Gastrocnemius medialis (tissue), 4 donors: ENCODE measurements around the gene BCAP31. TPM values are rescaled to one million over a fixed set of nuclear protein-coding genes. Genes with fewer than 3 reads are reported as not detected.
"Not testable (repeated sequence)": the region's sequence is repeated elsewhere in the genome, so short reads cannot be mapped to it uniquely, and the experiment has no call there.

Experiments
- ATAC-seq, 2 donors: fragments of 150-250 bp; one replicate each; pipeline ENCODE4 v1.9.1; 2016
- DNase-seq, 2 donors: peaks; one replicate each; pipeline ENCODE4 v3.0.0-alpha.2; 2019
- H3K27ac ChIP-seq, 4 donors: fragments of 200-600 bp; sonication (generic); 1 replicate in 1 of 4; 2 replicates in 3 of 4; pipeline ENCODE4 v1.5.1; 2016 to 2018; ENCODE audit warnings: mild to moderate bottlenecking in 2 of 4, moderate library complexity in 1 of 4
- H3K27me3 ChIP-seq, 3 donors: fragments of 200-600 bp; sonication (generic) in 2 of 3; 1 replicate in 1 of 3; 2 replicates in 2 of 3; pipeline versions ENCODE4 v1.5.1 to v1.6.0; 2016 to 2019; ENCODE audit warnings: mild to moderate bottlenecking in 1 of 3, moderate library complexity in 1 of 3
- H3K36me3 ChIP-seq, 2 donors: fragments of 200-600 bp; sonication (generic) in 1 of 2; one replicate each; pipeline ENCODE4 v1.5.1; 2017 to 2018
- H3K4me1 ChIP-seq, 2 donors: fragments of 200-600 bp; sonication (generic) in 1 of 2; one replicate each; pipeline ENCODE4 v1.5.1; 2016 to 2017; ENCODE audit warnings: mild to moderate bottlenecking in 2 of 2
- H3K4me3 ChIP-seq, 4 donors: fragments of 200-600 bp; sonication (generic) in 3 of 4; 1 replicate in 1 of 4; 2 replicates in 3 of 4; pipeline ENCODE4 v1.5.1; 2016 to 2019; ENCODE audit warnings: mild to moderate bottlenecking in 2 of 4
- H3K9me3 ChIP-seq, 3 donors: fragments of 200-600 bp; sonication (generic) in 2 of 3; 1 replicate in 1 of 3; 2 replicates in 2 of 3; pipeline ENCODE4 v1.5.1; 2016 to 2019
- CTCF ChIP-seq, 5 experiments: fragments of 450-650 bp in 3 of 5; fragments of 200-600 bp in 2 of 5; sonication (generic) in 2 of 5; IDR thresholded peaks in 4 of 5; conservative IDR thresholded peaks in 1 of 5; 1 replicate in 4 of 5; 2 replicates in 1 of 5; pipeline ENCODE4 v1.5.1; 2016 to 2019; ENCODE audit warnings: antibody characterized with exemption in 5 of 5, mild to moderate bottlenecking in 3 of 5, moderate library complexity in 3 of 5
- POLR2A ChIP-seq, 2 donors: fragments of 450-650 bp; IDR thresholded peaks; one replicate each; pipeline ENCODE4 v1.6.1; 2017; ENCODE audit warnings: antibody characterized with exemption in 2 of 2, mild to moderate bottlenecking in 2 of 2, moderate library complexity in 2 of 2
- in situ Hi-C, 4 donors: fragments of 200-750 bp; cut with MboI; loops; one replicate each; pipeline versions ENCODE4 v1.15.0 to v1.8.0; 2017; ENCODE audit warnings: low sequenced_read_pairs in 4 of 4
- intact Hi-C: fragments of 100-400 bp; cut with DNase I; formaldehyde crosslinking; loops from one replicate; pipeline ENCODE4 v1.15.1; 2023; ENCODE audit warnings: low total_unique reads
- total RNA-seq, 4 donors: library from RNA; depleted of rRNA; stranded (reverse); fragments of >200 nt; gene quantifications; one replicate each; pipeline versions ENCODE4 v1.1.0 to v1.2.3, GENCODE V29; 2016

BCAP31 gene
- total RNA-seq, 4 donors from 2014 or later = 41.5 to 91.9 (median 48.3) TPM

- H3K4me1 ChIP-seq = peaks cover 0 to 48% of the 10 kb centered on the region in 2 donors
- in situ Hi-C loops = no loop called here
- no peak overlapping the region for H3K4me3 ChIP-seq
- no peak for ATAC-seq
- peaks cover 0 to 9% of the 10 kb centered on the region in 2 donors for H3K36me3 ChIP-seq
- no peaks in the 10 kb centered on the region for H3K9me3 ChIP-seq
- no peaks in the 10 kb centered on the region for H3K27me3 ChIP-seq
- intact Hi-C loops = no loop called here
- peak overlapping the region; percentile 85 to 91 (median 90) for H3K27ac ChIP-seq
- peak in 1 of 2 donors; percentile 11 for DNase-seq
- TF ChIP-seq POLR2A (IDR thresholded peaks at IDR 0.05) (no peak), CTCF (IDR thresholded peaks at IDR 0.05 in 4 of 5, conservative IDR thresholded peaks at IDR 0.05 in 1 of 5) (no peak)
These were observed 30.7 kb downstream of the BCAP31 start for GRCh38 chrX:153693216-153694086.

GRCh38 chrX:153692611-153693156 lies 31.5 kb downstream of the BCAP31 start:
- peak overlapping the region; percentile 85 to 91 (median 90) for H3K27ac ChIP-seq
- no peaks in the 10 kb centered on the region for H3K27me3 ChIP-seq
- H3K4me3 ChIP-seq = no peak overlapping the region
- in situ Hi-C loops (no loop called here), intact Hi-C loops (no loop called here)
- DNase-seq = peak in 1 of 2 donors; percentile 52
- peaks cover 0 to 46% of the 10 kb centered on the region in 2 donors for H3K4me1 ChIP-seq
- no peak for TF ChIP-seq CTCF (IDR thresholded peaks at IDR 0.05 in 4 of 5, conservative IDR thresholded peaks at IDR 0.05 in 1 of 5)
- TF ChIP-seq POLR2A (IDR thresholded peaks at IDR 0.05) = no peak
- H3K36me3 ChIP-seq = peaks cover 0 to 9% of the 10 kb centered on the region in 2 donors
- ATAC-seq = no peak
- H3K9me3 ChIP-seq = no peaks in the 10 kb centered on the region

- peak overlapping the region; percentile 85 to 91 (median 90) for H3K27ac ChIP-seq
These were observed 32.2 kb downstream of the BCAP31 start for GRCh38 chrX:153692003-153692402.

GRCh38 chrX:153691032-153691827 lies 33.0 kb downstream of the BCAP31 start:
- Histone ChIP-seq H3K4me1 (peaks cover 0 to 53% of the 10 kb centered on the region in 2 donors), H3K27ac (peak overlapping the region; percentile 85 to 91 (median 90)), H3K4me3 (peak overlapping the region in 1 of 4 donors; percentile 50)
- H3K9me3 ChIP-seq, ATAC-seq, intact Hi-C loops, H3K36me3 ChIP-seq, in situ Hi-C loops, H3K27me3 ChIP-seq: not testable (repeated sequence)
- peak in 1 of 2 donors; percentile 12 for DNase-seq

More at GRCh38 chrX:153692003-153692402, 32.2 kb downstream of the BCAP31 start:
- H3K27me3 ChIP-seq = no peaks in the 10 kb centered on the region
- ATAC-seq = no peak
- in situ Hi-C loops = no loop called here
- TF ChIP-seq CTCF (IDR thresholded peaks at IDR 0.05 in 4 of 5, conservative IDR thresholded peaks at IDR 0.05 in 1 of 5) (no peak), POLR2A (IDR thresholded peaks at IDR 0.05) (no peak)
- H3K4me3 ChIP-seq = no peak overlapping the region
- intact Hi-C loops = no loop called here
- H3K4me1 ChIP-seq = peaks cover 0 to 50% of the 10 kb centered on the region in 2 donors
- H3K9me3 ChIP-seq = no peaks in the 10 kb centered on the region
- H3K36me3 ChIP-seq = peaks cover 0 to 9% of the 10 kb centered on the region in 2 donors
- DNase-seq = peak in 1 of 2 donors; percentile 25
